Renal cortical epithelial cell (primary cell): ENCODE results near the gene TMEM95. TPM values are rescaled to one million over a fixed set of nuclear protein-coding genes. Genes with fewer than 3 reads are reported as not detected.
"Not testable (repeated sequence)": the region's sequence is repeated elsewhere in the genome, so short reads cannot be mapped to it uniquely, and the experiment has no call there.

Source experiments
- DNase-seq: peaks from one replicate; pipeline ENCODE4 v3.0.0-alpha.2; 2011; ENCODE audit warnings: low read depth
- total RNA-seq: library from RNA; depleted of rRNA; stranded (reverse); fragments of >200 nt; gene quantifications from 2 replicates; pipeline ENCODE4 v1.2.3, GENCODE V29; 2014

TMEM95 gene
- total RNA-seq, 1 donor from 2014 or later = not detected

- no peak for DNase-seq
Observed at GRCh38 chr17:7323731-7324437, 31.1 kb upstream of the TMEM95 start.

GRCh38 chr17:7324438-7324779 is 30.5 kb upstream of the TMEM95 start:
- no peak for DNase-seq

- DNase-seq = no peak
Observed at GRCh38 chr17:7325031-7325528, 29.9 kb upstream of the TMEM95 start.

- DNase-seq = no peak
Observed at GRCh38 chr17:7326186-7326585, 28.8 kb upstream of the TMEM95 start.

- no peak for DNase-seq
Observed at GRCh38 chr17:7327056-7327455, 27.9 kb upstream of the TMEM95 start.

GRCh38 chr17:7327501-7327900 is 27.5 kb upstream of the TMEM95 start:
- no peak for DNase-seq

GRCh38 chr17:7328009-7328408 is 26.9 kb upstream of the TMEM95 start:
- DNase-seq = no peak

- no peak for DNase-seq
Observed at GRCh38 chr17:7328840-7329373, 26.0 kb upstream of the TMEM95 start, which contains the start of gene NEURL4. Gene NEURL4, minus strand, starts transcription at chr17:7329335. Its CDS starts 23 bp downstream, at chr17:7329312.

GRCh38 chr17:7329374-7329996 is 25.5 kb upstream of the TMEM95 start:
- peak; percentile 97 for DNase-seq

GRCh38 chr17:7329997-7330637 is 24.8 kb upstream of the TMEM95 start:
- peak; percentile 68 for DNase-seq

- DNase-seq = no peak
Observed at GRCh38 chr17:7330638-7331015, 24.3 kb upstream of the TMEM95 start.

GRCh38 chr17:7332111-7332510 is 22.8 kb upstream of the TMEM95 start:
- DNase-seq = no peak

- not testable (repeated sequence) for DNase-seq
Observed at GRCh38 chr17:7332600-7333069, 22.3 kb upstream of the TMEM95 start.

- no peak for DNase-seq
Observed at GRCh38 chr17:7334938-7335538, 19.9 kb upstream of the TMEM95 start.

GRCh38 chr17:7335765-7336164 is 19.2 kb upstream of the TMEM95 start:
- not testable (repeated sequence) for DNase-seq

- DNase-seq = no peak
Observed at GRCh38 chr17:7336240-7337175, 18.4 kb upstream of the TMEM95 start, which contains the start of gene ACAP1. Gene ACAP1, plus strand, starts transcription at chr17:7336529. Its CDS starts 206 bp downstream, at chr17:7336735.

GRCh38 chr17:7337600-7337999 is 17.4 kb upstream of the TMEM95 start:
- not testable (repeated sequence) for DNase-seq

- no peak for DNase-seq
Observed at GRCh38 chr17:7340179-7340578, 14.8 kb upstream of the TMEM95 start.

- DNase-seq = no peak
Observed at GRCh38 chr17:7341842-7342241, 13.1 kb upstream of the TMEM95 start.

- no peak for DNase-seq
Observed at GRCh38 chr17:7343250-7343649, 11.7 kb upstream of the TMEM95 start.
